NB4 (cell line): ENCODE measurements around the gene FAM83G.
A peak's percentile ranks its signal among the peaks of the same experiment; 100 is the strongest.

Experiments used
- DNase-seq: peaks from one replicate; pipeline ENCODE4 v3.0.0; 2010; ENCODE audit warnings: low read depth
- H3K4me3 ChIP-seq: one replicate; pipeline ENCODE4 v1.5.1; 2011; ENCODE audit warnings: mild to moderate bottlenecking, low read depth, low read length, moderate library complexity
- MYC ChIP-seq: IDR thresholded peaks from 2 replicates; pipeline ENCODE4 v1.6.1; 2011; ENCODE audit warnings: low read depth, low read length
- POLR2A ChIP-seq: IDR thresholded peaks from 2 replicates; pipeline ENCODE4 v1.6.1; 2011; ENCODE audit warnings: mild to moderate bottlenecking; ENCODE audit not compliant: insufficient read length; ENCODE audit errors: extremely low read depth
- TF ChIP-seq, protein P1 (sequence below): IDR thresholded peaks from 2 replicates; pipeline ENCODE4 v1.6.1; 2011; ENCODE audit warnings: low read depth, low read length
- TF ChIP-seq, protein P2 (sequence below): IDR thresholded peaks from one replicate; pipeline ENCODE4 v1.5.1; 2012; ENCODE audit warnings: low read depth, low read length

Gene FAM83G

DNA sequence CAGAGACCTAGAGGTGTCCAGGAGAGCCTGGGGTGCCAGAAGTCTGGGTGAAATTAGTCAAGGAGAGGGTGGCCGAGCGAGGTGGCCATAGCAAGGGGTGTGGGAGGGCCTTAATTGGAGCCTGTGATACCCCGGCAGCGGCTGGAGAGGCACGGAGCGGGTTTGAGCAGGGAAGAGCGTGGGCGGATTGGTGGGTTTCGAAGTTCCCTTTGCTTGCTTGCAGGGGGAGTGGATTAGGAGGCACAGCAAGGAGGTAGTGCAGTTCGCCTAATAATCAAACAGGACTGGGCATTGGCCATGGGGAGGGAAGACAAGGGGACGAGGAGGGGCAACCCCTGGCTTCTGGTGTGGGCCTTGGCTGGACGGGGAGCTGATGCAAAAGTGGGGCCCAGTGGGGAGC lies 5.4 kb upstream of the FAM83G start:
- DNase-seq: no peak
- no peak overlapping the region for H3K4me3 ChIP-seq

DNA sequence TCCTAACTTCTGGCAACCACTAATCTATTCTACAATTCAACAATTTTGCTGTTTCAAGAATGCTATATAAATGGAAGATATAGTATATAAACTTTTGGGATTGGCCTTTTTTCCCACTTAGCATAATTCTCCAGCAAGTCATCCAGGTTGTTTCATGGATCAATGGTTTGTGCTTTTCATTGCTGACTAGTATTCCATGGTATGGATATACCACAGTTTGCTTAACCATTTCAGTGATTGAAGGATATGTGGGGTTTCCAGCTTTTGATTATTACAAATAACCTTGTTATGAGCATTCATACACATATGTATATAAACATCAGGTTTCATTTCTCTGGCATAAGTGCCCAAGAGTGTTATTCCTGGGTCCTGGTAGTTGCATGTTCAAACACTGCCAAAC lies 2.1 kb upstream of the FAM83G start:
- DNase-seq: no peak
- TF ChIP-seq POLR2A: no peak
- TF ChIP-seq, protein P1, sequence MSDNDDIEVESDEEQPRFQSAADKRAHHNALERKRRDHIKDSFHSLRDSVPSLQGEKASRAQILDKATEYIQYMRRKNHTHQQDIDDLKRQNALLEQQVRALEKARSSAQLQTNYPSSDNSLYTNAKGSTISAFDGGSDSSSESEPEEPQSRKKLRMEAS: no peak
- no peak for TF ChIP-seq MYC
- TF ChIP-seq, protein P2, sequence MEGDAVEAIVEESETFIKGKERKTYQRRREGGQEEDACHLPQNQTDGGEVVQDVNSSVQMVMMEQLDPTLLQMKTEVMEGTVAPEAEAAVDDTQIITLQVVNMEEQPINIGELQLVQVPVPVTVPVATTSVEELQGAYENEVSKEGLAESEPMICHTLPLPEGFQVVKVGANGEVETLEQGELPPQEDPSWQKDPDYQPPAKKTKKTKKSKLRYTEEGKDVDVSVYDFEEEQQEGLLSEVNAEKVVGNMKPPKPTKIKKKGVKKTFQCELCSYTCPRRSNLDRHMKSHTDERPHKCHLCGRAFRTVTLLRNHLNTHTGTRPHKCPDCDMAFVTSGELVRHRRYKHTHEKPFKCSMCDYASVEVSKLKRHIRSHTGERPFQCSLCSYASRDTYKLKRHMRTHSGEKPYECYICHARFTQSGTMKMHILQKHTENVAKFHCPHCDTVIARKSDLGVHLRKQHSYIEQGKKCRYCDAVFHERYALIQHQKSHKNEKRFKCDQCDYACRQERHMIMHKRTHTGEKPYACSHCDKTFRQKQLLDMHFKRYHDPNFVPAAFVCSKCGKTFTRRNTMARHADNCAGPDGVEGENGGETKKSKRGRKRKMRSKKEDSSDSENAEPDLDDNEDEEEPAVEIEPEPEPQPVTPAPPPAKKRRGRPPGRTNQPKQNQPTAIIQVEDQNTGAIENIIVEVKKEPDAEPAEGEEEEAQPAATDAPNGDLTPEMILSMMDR: no peak
- H3K4me3 ChIP-seq: no peak overlapping the region

More for the DNA sequence above, 5.4 kb upstream of the FAM83G start:
- TF ChIP-seq, protein P1: no peak
- TF ChIP-seq, protein P2: no peak
- TF ChIP-seq POLR2A (no peak), MYC (no peak)

DNA sequence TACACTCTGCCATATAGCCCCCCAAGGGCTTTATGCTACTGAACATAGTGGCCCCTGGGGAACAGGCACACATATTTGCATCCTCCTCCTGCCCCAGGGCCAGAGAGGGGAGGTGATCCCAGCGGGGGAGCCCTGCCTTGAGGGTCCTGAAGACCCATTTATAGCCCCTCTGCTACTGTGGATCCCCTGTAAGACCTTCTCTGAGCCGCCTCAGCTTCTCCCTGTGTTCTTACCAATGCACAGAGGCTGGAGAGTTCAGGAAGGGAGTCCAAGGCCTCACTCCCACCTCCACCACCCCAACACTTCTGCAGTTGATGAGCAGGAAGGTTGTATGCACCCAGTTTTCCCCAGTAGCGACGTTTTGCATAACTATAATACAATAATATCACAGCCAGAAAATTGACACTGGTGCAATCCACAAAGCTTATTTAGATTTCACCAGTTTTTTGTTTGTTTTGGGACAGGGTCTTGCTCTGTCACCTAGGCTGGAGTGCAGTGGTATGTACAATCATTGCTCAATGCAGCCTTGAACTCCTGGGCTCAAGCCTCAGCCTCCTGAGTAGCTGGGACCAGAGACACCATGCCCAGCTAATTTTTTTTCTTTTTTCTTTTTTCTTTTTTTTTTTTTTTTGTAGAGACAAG lies 1.3 kb upstream of the FAM83G start:
- H3K4me3 ChIP-seq: no peak overlapping the region
- TF ChIP-seq MYC (no peak), POLR2A (no peak)
- TF ChIP-seq, protein P1: no peak
- TF ChIP-seq, protein P2: no peak
- DNase-seq: no peak

DNA sequence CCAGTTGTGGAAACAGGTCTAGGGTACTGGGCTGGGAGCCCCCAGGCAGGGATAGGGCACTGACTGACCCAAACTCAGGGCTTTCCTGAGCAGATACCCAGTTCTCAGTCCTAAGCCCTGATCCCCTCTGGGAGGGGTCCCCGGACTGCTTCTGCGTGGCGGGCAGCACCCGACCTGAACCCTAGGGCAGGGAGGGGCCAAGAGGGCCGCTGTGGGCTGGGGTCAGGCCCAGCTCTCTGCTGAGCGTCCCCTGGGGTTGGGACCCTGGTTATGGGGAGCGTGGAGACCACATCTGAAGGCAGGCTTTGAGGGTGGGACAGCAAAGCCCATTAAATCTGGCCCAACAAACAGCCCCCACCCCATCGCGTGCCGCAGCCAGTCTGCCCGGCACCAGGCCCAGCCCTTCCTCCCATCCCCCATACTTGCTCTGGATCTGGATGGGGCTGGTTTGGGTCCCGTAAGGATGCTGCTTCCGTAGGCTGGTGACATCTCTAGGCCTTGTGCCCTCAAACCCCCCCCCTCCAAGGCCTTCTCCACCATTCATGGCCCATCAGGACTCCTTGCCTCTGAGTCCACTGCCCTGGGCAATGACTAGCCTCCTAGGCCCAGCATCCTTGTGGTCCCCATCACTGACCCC lies 691 bp upstream of the FAM83G start:
- DNase-seq: no peak
- no peak overlapping the region for H3K4me3 ChIP-seq
- TF ChIP-seq, protein P2: no peak
- no peak for TF ChIP-seq POLR2A
- TF ChIP-seq MYC: no peak
- TF ChIP-seq, protein P1: no peak

DNA sequence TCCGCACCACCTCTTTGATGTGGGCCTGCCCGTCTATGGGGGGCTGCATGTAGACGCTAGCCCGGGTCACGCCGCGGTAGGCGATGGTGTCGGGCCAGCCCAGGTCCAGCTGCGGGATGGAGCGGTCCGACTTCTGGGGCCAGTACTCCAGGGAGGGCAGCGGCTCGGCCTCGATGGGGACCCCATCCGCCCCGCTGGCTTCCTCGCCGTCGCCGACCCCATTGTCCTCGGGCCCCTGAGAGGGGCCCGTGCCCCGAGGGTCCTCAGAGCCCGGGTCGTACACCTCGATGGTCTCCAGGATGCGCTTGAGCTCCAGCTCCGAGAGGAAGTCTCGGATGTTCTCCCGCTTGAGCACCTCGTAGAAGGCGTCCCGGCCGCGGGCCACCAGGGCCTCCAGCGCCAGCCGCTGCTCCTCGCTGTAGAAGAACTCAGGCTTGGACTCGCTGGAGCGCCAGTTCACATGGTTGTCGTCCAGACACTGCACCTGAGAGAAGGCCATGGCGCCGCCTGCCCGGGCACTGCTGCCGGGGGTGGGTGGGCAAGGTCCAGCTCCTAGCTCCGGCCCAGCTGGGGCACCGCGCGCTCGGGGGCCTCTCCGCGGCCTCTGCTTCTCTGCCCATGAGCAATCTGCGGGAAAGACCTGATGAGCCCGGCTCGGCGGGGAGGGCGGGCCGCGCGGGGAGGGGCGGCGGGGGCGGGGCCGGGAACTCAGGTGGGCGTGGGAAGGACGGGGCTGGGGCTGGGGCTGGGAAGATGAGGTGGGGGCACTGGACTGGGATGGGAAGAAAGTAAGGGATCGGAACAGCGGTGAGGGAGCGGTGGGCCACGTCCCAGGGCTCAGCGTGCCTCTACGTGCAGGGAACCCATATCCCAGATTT lies 782 bp downstream of the FAM83G start:
- TF ChIP-seq POLR2A (no peak), MYC (no peak)
- TF ChIP-seq, protein P2: no peak
- TF ChIP-seq, protein P1: no peak
- H3K4me3 ChIP-seq: peak overlapping the region; percentile 72
- DNase-seq: no peak
